IMR-90 (cell line): ENCODE measurements around the gene KLHL2. TPM values are rescaled to one million over a fixed set of nuclear protein-coding genes. Genes with fewer than 3 reads are reported as not detected.

Experiments
- ATAC-seq: fragments of 200-7000 bp; cut with Tn5 transposase; 2 replicates; pipeline ENCODE4 v1.9.1; 2020; ENCODE audit warnings: low read depth, mild to moderate bottlenecking, moderate library complexity
- BruUV-seq: library from RNA; stranded (reverse); fragments of 400-500 nt; replicated peaks from 2 replicates; lab custom pipeline; 2021; lab: Mats Ljungman, UMichigan
- CTCF ChIA-PET: fragments of 300-600 bp; formaldehyde crosslinking; extraction: SDS; loops from one replicate; lab custom pipeline; 2021; ENCODE audit warnings: antibody characterized with exemption; lab: Yijun Ruan, JAX
- POLR2A ChIA-PET: fragments of 300-600 bp; sonication (Branson Sonifier 250); formaldehyde crosslinking; loops from one replicate; lab custom pipeline; 2022; ENCODE audit warnings: antibody characterized with exemption; ENCODE audit not compliant: unreplicated experiment; lab: Charles Lee
- DNase-seq: peaks from one replicate; pipeline ENCODE4 v3.0.0; 2013
- H2AFZ ChIP-seq: replicated peaks from 2 replicates; pipeline ENCODE3; 2013; ENCODE audit warnings: low read length, mild to moderate bottlenecking; ENCODE audit not compliant: poor library complexity
- H2AK5ac ChIP-seq: 2 replicates; pipeline ENCODE4 v1.6.1; 2013; ENCODE audit warnings: low read depth, low read length, inconsistent platforms
- H2AK9ac ChIP-seq: replicated peaks from 2 replicates; pipeline ENCODE3; 2013; ENCODE audit warnings: mild to moderate bottlenecking, low read depth, low read length, moderate library complexity; ENCODE audit not compliant: poor library complexity
- H2BK120ac ChIP-seq: 2 replicates; pipeline ENCODE4 v1.6.1; 2013; ENCODE audit warnings: low read depth, low read length, inconsistent platforms
- H2BK15ac ChIP-seq: 3 replicates; pipeline ENCODE4 v1.6.1; 2013; ENCODE audit warnings: low read depth, low read length, inconsistent platforms
- H2BK20ac ChIP-seq: 2 replicates; pipeline ENCODE4 v1.6.1; 2013; ENCODE audit warnings: low read depth, mild to moderate bottlenecking, inconsistent platforms, low read length, moderate library complexity
- H2BK5ac ChIP-seq: 2 replicates; pipeline ENCODE4 v1.6.1; 2013; ENCODE audit warnings: mild to moderate bottlenecking, low read depth, low read length, inconsistent platforms; ENCODE audit not compliant: poor library complexity, severe bottlenecking
- H3K14ac ChIP-seq: replicated peaks from 2 replicates; pipeline ENCODE4 v1.6.1; 2013; ENCODE audit warnings: low read depth, low read length, inconsistent platforms
- H3K18ac ChIP-seq: 2 replicates; pipeline ENCODE4 v1.6.1; 2013; ENCODE audit warnings: low read depth, low read length, control low read depth
- H3K23ac ChIP-seq: 2 replicates; pipeline ENCODE4 v1.6.1; 2013; ENCODE audit warnings: low read depth, low read length, inconsistent platforms
- H3K27ac ChIP-seq: 2 replicates; pipeline ENCODE4 v1.5.1; 2013; ENCODE audit warnings: mild to moderate bottlenecking, control low read depth, low read length; ENCODE audit not compliant: insufficient read depth
- H3K27me3 ChIP-seq: 2 replicates; pipeline ENCODE4 v1.6.1; 2013; ENCODE audit warnings: low read length; ENCODE audit not compliant: control insufficient read depth, insufficient read depth
- H3K36me3 ChIP-seq: 2 replicates; pipeline ENCODE4 v1.6.1; 2013; ENCODE audit warnings: low read length, mixed read lengths; ENCODE audit not compliant: control insufficient read depth, insufficient read depth
- H3K4ac ChIP-seq: 2 replicates; pipeline ENCODE4 v1.6.1; 2013; ENCODE audit warnings: low read depth, low read length, inconsistent platforms
- H3K4me1 ChIP-seq: 2 replicates; pipeline ENCODE4 v1.6.1; 2013; ENCODE audit warnings: low read length, mixed read lengths; ENCODE audit not compliant: control insufficient read depth, insufficient read depth
- H3K4me2 ChIP-seq: 2 replicates; pipeline ENCODE4 v1.6.1; 2013; ENCODE audit warnings: low read depth, mild to moderate bottlenecking, control low read depth, low read length, moderate library complexity
- H3K4me3 ChIP-seq: 2 replicates; pipeline ENCODE4 v1.5.1; 2013; ENCODE audit warnings: low read depth, mild to moderate bottlenecking, control low read depth, low read length, moderate library complexity; ENCODE audit not compliant: insufficient read depth
- H3K56ac ChIP-seq: 2 replicates; pipeline ENCODE4 v1.6.1; 2013; ENCODE audit warnings: low read length, inconsistent platforms; ENCODE audit not compliant: insufficient read depth; ENCODE audit errors: extremely low read depth
- H3K79me1 ChIP-seq, 2 experiments: 2 replicates each; pipeline ENCODE4 v1.6.1; 2013; ENCODE audit warnings: low read length in 2 of 2, inconsistent platforms in 1 of 2, low read depth in 1 of 2
- H3K9ac ChIP-seq: 2 replicates; pipeline ENCODE4 v1.6.1; 2013; ENCODE audit warnings: low read depth, low read length, control low read depth
- H3K9me1 ChIP-seq: 2 replicates; pipeline ENCODE4 v1.6.1; 2013; ENCODE audit warnings: low read length, inconsistent platforms; ENCODE audit not compliant: insufficient read depth
- H3K9me3 ChIP-seq: 2 replicates; pipeline ENCODE4 v1.6.1; 2013; ENCODE audit warnings: low read length; ENCODE audit not compliant: control insufficient read depth, insufficient read depth
- H4K20me1 ChIP-seq: 2 replicates; pipeline ENCODE4 v1.6.1; 2013; ENCODE audit warnings: low read length, inconsistent platforms; ENCODE audit not compliant: insufficient read depth
- H4K5ac ChIP-seq: 2 replicates; pipeline ENCODE4 v1.6.1; 2013; ENCODE audit warnings: mild to moderate bottlenecking, low read depth, low read length, control low read depth
- H4K8ac ChIP-seq, 2 experiments: 2 replicates each; pipeline ENCODE4 v1.6.1; 2013; ENCODE audit warnings: low read depth in 2 of 2, low read length in 2 of 2, control low read depth in 1 of 2, inconsistent platforms in 1 of 2
- H4K91ac ChIP-seq: 2 replicates; pipeline ENCODE4 v1.6.1; 2013; ENCODE audit warnings: low read depth, low read length, inconsistent platforms; ENCODE audit not compliant: insufficient read depth
- BHLHE40 ChIP-seq: fragments of 150-350 bp; IDR thresholded peaks from 2 replicates; pipeline ENCODE4 v1.6.1; 2016; ENCODE audit warnings: mild to moderate bottlenecking, low read depth, low read length
- CEBPB ChIP-seq: IDR thresholded peaks from 2 replicates; pipeline ENCODE4 v1.6.1; 2012; ENCODE audit warnings: low read depth, low read length, improper control_type of control experiment
- CHD1 ChIP-seq: IDR thresholded peaks from 2 replicates; pipeline ENCODE4 v1.6.1; 2012; ENCODE audit warnings: low read depth, low read length, improper control_type of control experiment
- FOS ChIP-seq: fragments of 150-350 bp; IDR thresholded peaks from 2 replicates; pipeline ENCODE4 v1.6.1; 2016; ENCODE audit warnings: low read depth, low read length
- MAFK ChIP-seq: IDR thresholded peaks from 2 replicates; pipeline ENCODE4 v1.6.1; 2012; ENCODE audit warnings: low read depth, low read length, improper control_type of control experiment
- MAZ ChIP-seq: IDR thresholded peaks from 2 replicates; pipeline ENCODE4 v1.6.1; 2012; ENCODE audit warnings: low read depth, mild to moderate bottlenecking, low read length, improper control_type of control experiment, moderate library complexity, borderline replicate concordance
- MXI1 ChIP-seq: IDR thresholded peaks from 2 replicates; pipeline ENCODE4 v1.6.1; 2012; ENCODE audit warnings: low read depth, mild to moderate bottlenecking, low read length, moderate library complexity, borderline replicate concordance
- RCOR1 ChIP-seq: IDR thresholded peaks from 2 replicates; pipeline ENCODE4 v1.6.1; 2012; ENCODE audit warnings: mild to moderate bottlenecking, low read length, improper control_type of control experiment; ENCODE audit not compliant: insufficient replicate concordance
- RFX5 ChIP-seq: IDR thresholded peaks from 2 replicates; pipeline ENCODE4 v1.8.0; 2012; ENCODE audit warnings: low read depth, mild to moderate bottlenecking, low read length, moderate library complexity
- SMC3 ChIP-seq: fragments of 150-350 bp; IDR thresholded peaks from 2 replicates; pipeline ENCODE4 v1.6.1; 2016; ENCODE audit warnings: low read depth, mild to moderate bottlenecking, antibody characterized with exemption, low read length, moderate library complexity
- WGBS, 2 experiments: methylation state at CpG; one replicate each; pipeline versions ENCODE4 v1.1.5 to v1.1.7; 2013; ENCODE audit warnings: missing lambda C conversion rate in 2 of 2; ENCODE audit not compliant: insufficient read length in 1 of 2; ENCODE audit errors: extremely low coverage in 2 of 2; 5-methylcytosine and 5-hydroxymethylcytosine counted together
- dilution Hi-C: fragments of 300-500 bp; cut with HindIII; formaldehyde crosslinking; loops from one replicate; pipeline ENCODE4 v1.14.3; 2018; ENCODE audit warnings: low sequenced_read_pairs; ENCODE audit not compliant: unreplicated experiment
- in situ Hi-C: fragments of 300-500 bp; cut with MboI; formaldehyde crosslinking; loops from 3 replicates; pipeline ENCODE4 v1.14.3; 2019; ENCODE audit warnings: low sequenced_read_pairs, inconsistent platforms, mixed read lengths
- intact Hi-C: fragments of 100-400 bp; cut with micrococcal nuclease; formaldehyde crosslinking; loops from 2 replicates; pipeline ENCODE4 v1.10.0; 2022
- polyA plus RNA-seq, 3 experiments: library from polyadenylated mRNA; depleted of rRNA; stranded (reverse); fragments of >200 nt; gene quantifications; 2 replicates each; pipeline ENCODE4 v1.2.3, GENCODE V29; 2012; ENCODE audit warnings: low replicate concordance in 1 of 3
- total RNA-seq: library from RNA; depleted of rRNA; stranded (reverse); fragments of >200 nt; gene quantifications from 2 replicates; pipeline ENCODE4 v1.2.3, GENCODE V29; 2012
- TF ChIP-seq, protein P1 (sequence below): fragments of 150-350 bp; IDR thresholded peaks from 2 replicates; pipeline ENCODE4 v1.6.1; 2017; ENCODE audit warnings: mild to moderate bottlenecking, antibody characterized with exemption, low read length, low read depth
- TF ChIP-seq, protein P2 (sequence below): conservative IDR thresholded peaks from 2 replicates; pipeline ENCODE4 v1.5.1; 2012; ENCODE audit warnings: mild to moderate bottlenecking, low read depth, low read length, improper control_type of control experiment
- TF ChIP-seq, protein P3 (sequence below): fragments of 150-350 bp; IDR thresholded peaks from 2 replicates; pipeline ENCODE4 v1.6.1; 2016; ENCODE audit warnings: low read depth, mild to moderate bottlenecking, low read length, moderate library complexity, borderline replicate concordance

Gene KLHL2
- total and polyA plus RNA-seq, 2 of the 4 experiments (the other 2 are of a cell fraction), result 11.0 to 12.4 TPM

GRCh38 chr4:165192500-165192898 lies 14.9 kb upstream of the KLHL2 start:
- Histone ChIP-seq H2AFZ (no peak overlapping the region), H3K14ac (no peak overlapping the region), H2AK9ac (no peak overlapping the region), H3K27ac (no peak overlapping the region), H4K91ac (no peak overlapping the region), H3K9ac (no peak overlapping the region), H3K9me3 (no peaks in the 10 kb centered on the region), H3K23ac (no peak overlapping the region), H3K9me1 (no peaks in the 10 kb centered on the region), H3K4me2 (no peak overlapping the region), H2BK15ac (no peak overlapping the region), H2AK5ac (no peak overlapping the region), H3K4ac (no peak overlapping the region), H3K36me3 (no peaks in the 10 kb centered on the region), H4K5ac (no peak overlapping the region), H3K4me3 (no peak overlapping the region), H3K18ac (no peak overlapping the region), H3K4me1 (no peaks in the 10 kb centered on the region), H2BK120ac (no peak overlapping the region), H3K27me3 (peaks cover 6% of the 10 kb centered on the region), H3K56ac (no peak overlapping the region), H2BK20ac (no peak overlapping the region), H2BK5ac (no peak overlapping the region), H4K8ac (no peak overlapping the region), H3K79me1 (no peaks in the 10 kb centered on the region), H4K20me1 (no peaks in the 10 kb centered on the region)
- dilution Hi-C loops (no loop called here), intact Hi-C loops (no loop called here), in situ Hi-C loops (no loop called here)
- BruUV-seq, result no TSS peak
- DNase-seq (no peak), ATAC-seq (no peak)
- ChIA-PET CTCF (no interaction called here), POLR2A (no interaction called here)
- no CpG with 5 or more reads among the region's 1 CpG for WGBS, 2 experiments
- TF ChIP-seq CEBPB (no peak), FOS (no peak), RCOR1 (no peak), RFX5 (no peak), MAZ (no peak), MXI1 (no peak), SMC3 (no peak), CHD1 (no peak), BHLHE40 (no peak), MAFK (no peak)
- TF ChIP-seq, protein P1, sequence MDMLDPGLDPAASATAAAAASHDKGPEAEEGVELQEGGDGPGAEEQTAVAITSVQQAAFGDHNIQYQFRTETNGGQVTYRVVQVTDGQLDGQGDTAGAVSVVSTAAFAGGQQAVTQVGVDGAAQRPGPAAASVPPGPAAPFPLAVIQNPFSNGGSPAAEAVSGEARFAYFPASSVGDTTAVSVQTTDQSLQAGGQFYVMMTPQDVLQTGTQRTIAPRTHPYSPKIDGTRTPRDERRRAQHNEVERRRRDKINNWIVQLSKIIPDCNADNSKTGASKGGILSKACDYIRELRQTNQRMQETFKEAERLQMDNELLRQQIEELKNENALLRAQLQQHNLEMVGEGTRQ, result no peak
- TF ChIP-seq, protein P2, sequence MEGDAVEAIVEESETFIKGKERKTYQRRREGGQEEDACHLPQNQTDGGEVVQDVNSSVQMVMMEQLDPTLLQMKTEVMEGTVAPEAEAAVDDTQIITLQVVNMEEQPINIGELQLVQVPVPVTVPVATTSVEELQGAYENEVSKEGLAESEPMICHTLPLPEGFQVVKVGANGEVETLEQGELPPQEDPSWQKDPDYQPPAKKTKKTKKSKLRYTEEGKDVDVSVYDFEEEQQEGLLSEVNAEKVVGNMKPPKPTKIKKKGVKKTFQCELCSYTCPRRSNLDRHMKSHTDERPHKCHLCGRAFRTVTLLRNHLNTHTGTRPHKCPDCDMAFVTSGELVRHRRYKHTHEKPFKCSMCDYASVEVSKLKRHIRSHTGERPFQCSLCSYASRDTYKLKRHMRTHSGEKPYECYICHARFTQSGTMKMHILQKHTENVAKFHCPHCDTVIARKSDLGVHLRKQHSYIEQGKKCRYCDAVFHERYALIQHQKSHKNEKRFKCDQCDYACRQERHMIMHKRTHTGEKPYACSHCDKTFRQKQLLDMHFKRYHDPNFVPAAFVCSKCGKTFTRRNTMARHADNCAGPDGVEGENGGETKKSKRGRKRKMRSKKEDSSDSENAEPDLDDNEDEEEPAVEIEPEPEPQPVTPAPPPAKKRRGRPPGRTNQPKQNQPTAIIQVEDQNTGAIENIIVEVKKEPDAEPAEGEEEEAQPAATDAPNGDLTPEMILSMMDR, result no peak
- TF ChIP-seq, protein P3, sequence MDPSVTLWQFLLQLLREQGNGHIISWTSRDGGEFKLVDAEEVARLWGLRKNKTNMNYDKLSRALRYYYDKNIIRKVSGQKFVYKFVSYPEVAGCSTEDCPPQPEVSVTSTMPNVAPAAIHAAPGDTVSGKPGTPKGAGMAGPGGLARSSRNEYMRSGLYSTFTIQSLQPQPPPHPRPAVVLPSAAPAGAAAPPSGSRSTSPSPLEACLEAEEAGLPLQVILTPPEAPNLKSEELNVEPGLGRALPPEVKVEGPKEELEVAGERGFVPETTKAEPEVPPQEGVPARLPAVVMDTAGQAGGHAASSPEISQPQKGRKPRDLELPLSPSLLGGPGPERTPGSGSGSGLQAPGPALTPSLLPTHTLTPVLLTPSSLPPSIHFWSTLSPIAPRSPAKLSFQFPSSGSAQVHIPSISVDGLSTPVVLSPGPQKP, result no peak
